Prostate gland (tissue), 2 donors: ENCODE measurements around the gene NPEPL1.
A peak's percentile ranks its signal among the peaks of the same experiment; 100 is the strongest.

Experiments
- CTCF ChIP-seq, 4 experiments: fragments of 200-600 bp in 2 of 4; fragments of 450-650 bp in 2 of 4; sonication (generic) in 2 of 4; IDR thresholded peaks; 1 replicate in 3 of 4; 2 replicates in 1 of 4; pipeline ENCODE4 v1.5.1; 2016 to 2019; ENCODE audit warnings: antibody characterized with exemption in 4 of 4, mild to moderate bottlenecking in 2 of 4, moderate library complexity in 2 of 4
- POLR2A ChIP-seq: fragments of 450-650 bp; IDR thresholded peaks from one replicate; pipeline ENCODE4 v1.6.1; 2016; ENCODE audit warnings: antibody characterized with exemption, mild to moderate bottlenecking

- TF ChIP-seq CTCF (IDR thresholded peaks at IDR 0.05) = no peak
- peak; percentile 79 for TF ChIP-seq POLR2A
Observed at GRCh38 chr20:58651946-58652605, 40.5 kb upstream of the NPEPL1 start.
